Lung (tissue), 12 donors: ENCODE results near the gene TMEM214. TPM values are rescaled to one million over a fixed set of nuclear protein-coding genes. Genes with fewer than 3 reads are reported as not detected.

Experiments used
- ATAC-seq: fragments of 200-7000 bp; cut with Tn5 transposase; one replicate; pipeline ENCODE4 v1.9.1; 2020; ENCODE audit warnings: moderate number of reproducible peaks; ENCODE audit not compliant: insufficient read depth, low FRiP score
- DNase-seq, 3 donors: peaks; one replicate each; pipeline ENCODE4 v3.0.0-alpha.2; 2013 to 2017
- H3K27ac ChIP-seq, 2 donors: one replicate each; pipeline ENCODE4 v1.5.1; 2013; ENCODE audit warnings: mild to moderate bottlenecking in 2 of 2, moderate library complexity in 2 of 2, control low read depth in 1 of 2, inconsistent platforms in 1 of 2, low read depth in 1 of 2, low read length in 1 of 2
- H3K27me3 ChIP-seq, 3 donors: one replicate each; pipeline ENCODE4 v1.5.1; 2013; ENCODE audit warnings: low read length in 2 of 3; ENCODE audit not compliant: control insufficient read depth in 3 of 3, insufficient read depth in 3 of 3
- H3K36me3 ChIP-seq, 4 donors: one replicate each; pipeline ENCODE4 v1.5.1; 2013; ENCODE audit warnings: low read length in 4 of 4, mild to moderate bottlenecking in 1 of 4, moderate library complexity in 1 of 4; ENCODE audit not compliant: control insufficient read depth in 4 of 4, insufficient read depth in 4 of 4
- H3K4me1 ChIP-seq, 5 donors: one replicate each; pipeline ENCODE4 v1.5.1; 2013; ENCODE audit warnings: low read length in 5 of 5, mild to moderate bottlenecking in 2 of 5, moderate library complexity in 1 of 5; ENCODE audit not compliant: control insufficient read depth in 5 of 5, insufficient read depth in 5 of 5
- H3K4me3 ChIP-seq: one replicate; pipeline ENCODE4 v1.5.1; 2013; ENCODE audit warnings: mild to moderate bottlenecking, control low read depth, moderate library complexity
- H3K9ac ChIP-seq, 2 donors: one replicate each; pipeline ENCODE4 v1.5.1; 2013; ENCODE audit warnings: low read length in 2 of 2, control low read depth in 1 of 2; ENCODE audit not compliant: insufficient read depth in 1 of 2
- H3K9me3 ChIP-seq, 4 donors: one replicate each; pipeline ENCODE4 v1.5.1; 2013; ENCODE audit warnings: low read length in 3 of 4, mild to moderate bottlenecking in 1 of 4, moderate library complexity in 1 of 4; ENCODE audit not compliant: control insufficient read depth in 4 of 4, insufficient read depth in 3 of 4
- CTCF ChIP-seq: IDR thresholded peaks from 2 replicates; pipeline ENCODE4 v1.5.1; 2012; ENCODE audit warnings: mild to moderate bottlenecking; ENCODE audit errors: control extremely low read depth, extremely low read depth
- WGBS, 2 donors: extraction: QIAGEN DNeasy Blood & Tissue Kit; methylation state at CpG; one replicate each; pipeline ENCODE4 v1.1.7; 2013; 5-methylcytosine and 5-hydroxymethylcytosine counted together
- polyA plus RNA-seq, 2 donors: library from polyadenylated mRNA; stranded (reverse); fragments of 200-250 nt; gene quantifications; one replicate each; pipeline ENCODE4 v1.2.1, GENCODE V29; 2013
- total RNA-seq, 2 donors: library from RNA; depleted of rRNA in 1 of 2; stranded (reverse); fragments of >200 nt in 1 of 2; gene quantifications; one replicate each; pipeline ENCODE4 v1.2.1, GENCODE V29; 2014 to 2021
- donor health status: control.
- donor health status: control.
- donor health status: Bipolar disorder and iron deficiency.
- donor health status: healthy.
- donor health status: DM: yes; HTN: yes; CAD: no.

The TMEM214 gene
- total and polyA plus RNA-seq, 4 donors = 34.3 to 99.2 (median 59.6) TPM

- DNase-seq (no peak), ATAC-seq (no peak)
- TF ChIP-seq CTCF = no peak
- Histone ChIP-seq H3K4me1 (peaks cover 0 to 13% (median 0%) of the 10 kb centered on the region in 5 donors), H3K27me3 (no peaks in the 10 kb centered on the region), H3K9me3 (no peaks in the 10 kb centered on the region), H3K4me3 (no peak overlapping the region), H3K27ac (no peak overlapping the region), H3K36me3 (peaks cover 0 to 2% (median 0%) of the 10 kb centered on the region in 4 donors), H3K9ac (no peak overlapping the region)
- 91 to 93% methylated on average over 5 of the region's 5 CpGs for WGBS, 2 donors
Observed at GRCh38 chr2:26986576-26986975, 46.2 kb upstream of the TMEM214 start.

GRCh38 chr2:26988058-26988860 is 44.5 kb upstream of the TMEM214 start:
- H3K4me1 ChIP-seq = peaks cover 0 to 7% (median 0%) of the 10 kb centered on the region in 5 donors
- no peaks in the 10 kb centered on the region for H3K9me3 ChIP-seq
- H3K27ac ChIP-seq = no peak overlapping the region
- ATAC-seq (no peak), DNase-seq (peak in 2 of 3 donors; percentile 49 to 74)
- H3K36me3 ChIP-seq = peaks cover 0 to under 1% (median 0%) of the 10 kb centered on the region in 4 donors
- H3K9ac ChIP-seq = no peak overlapping the region
- no peak for TF ChIP-seq CTCF
- 64 to 70% methylated on average over 4 of the region's 4 CpGs for WGBS, 2 donors
- H3K4me3 ChIP-seq = no peak overlapping the region
- no peaks in the 10 kb centered on the region for H3K27me3 ChIP-seq

GRCh38 chr2:26989156-26989555 is 43.6 kb upstream of the TMEM214 start:
- Histone ChIP-seq H3K4me1 (peaks cover 0 to 7% (median 0%) of the 10 kb centered on the region in 5 donors), H3K27me3 (no peaks in the 10 kb centered on the region), H3K9me3 (no peaks in the 10 kb centered on the region), H3K27ac (no peak overlapping the region), H3K36me3 (no peaks in the 10 kb centered on the region), H3K4me3 (no peak overlapping the region), H3K9ac (no peak overlapping the region)
- 89 to 90% methylated on average over 8 of the region's 8 CpGs for WGBS, 2 donors
- no peak for DNase-seq
- no peak for ATAC-seq
- no peak for TF ChIP-seq CTCF
